Epithelial cell of proximal tubule (primary cell): ENCODE measurements around the gene FILIP1. TPM values are rescaled to one million over a fixed set of nuclear protein-coding genes. Genes with fewer than 3 reads are reported as not detected.

Experiments used
- DNase-seq: peaks from one replicate; pipeline ENCODE4 v3.0.0-alpha.2; 2011; ENCODE audit warnings: low read depth
- H3K4me3 ChIP-seq: 2 replicates; pipeline ENCODE4 v1.5.1; 2011; ENCODE audit warnings: low read depth, mild to moderate bottlenecking, low read length
- CTCF ChIP-seq: conservative IDR thresholded peaks from 2 replicates; pipeline ENCODE4 v1.5.1; 2012; ENCODE audit warnings: low read depth, mild to moderate bottlenecking, low read length
- total RNA-seq: library from RNA; depleted of rRNA; stranded (reverse); fragments of >200 nt; gene quantifications from 2 replicates; pipeline ENCODE4 v1.2.3, GENCODE V29; 2015

Gene FILIP1
- total RNA-seq, 1 donor from 2014 or later: under 0.01 TPM

DNA sequence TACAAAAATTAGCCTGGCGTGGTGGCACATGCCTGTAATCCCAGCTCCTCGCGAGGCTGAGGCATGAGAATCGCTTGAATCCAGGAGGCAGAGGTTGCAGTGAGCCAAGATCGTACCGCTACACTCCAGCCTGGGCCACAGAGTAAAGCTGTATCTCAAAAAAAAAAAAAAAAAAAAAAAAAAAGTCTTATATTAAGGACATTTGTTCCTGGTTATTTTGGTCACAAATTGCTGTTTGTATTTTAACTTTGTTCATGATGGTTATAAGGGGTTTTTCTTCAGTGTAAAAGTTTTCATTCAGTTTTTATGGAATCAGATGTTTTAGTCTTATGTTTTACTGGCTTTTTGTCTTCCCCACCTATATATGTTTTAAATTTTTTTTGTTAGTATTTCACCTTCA, 13.9 kb downstream of the FILIP1 start:
- DNase-seq: no peak
- no peak for TF ChIP-seq CTCF
- H3K4me3 ChIP-seq: no peak overlapping the region

DNA sequence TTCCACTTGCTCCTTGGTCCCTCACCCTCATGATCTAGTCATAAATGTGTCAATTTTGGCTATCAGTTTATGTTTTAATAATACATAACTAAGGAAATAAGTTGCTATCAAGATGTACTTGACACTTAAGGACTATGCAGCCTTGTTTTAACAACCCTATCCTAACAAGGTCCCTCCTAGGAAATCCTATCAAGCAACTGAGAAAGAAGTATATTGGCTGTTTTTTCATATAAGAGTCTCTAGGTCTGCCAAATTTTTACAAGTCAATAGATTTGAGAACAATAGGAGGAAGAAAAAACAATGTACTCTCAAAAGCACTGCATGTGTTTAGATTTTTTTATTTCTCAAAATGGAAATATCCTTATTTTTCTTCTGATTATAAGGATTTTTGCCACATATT, 14.7 kb downstream of the FILIP1 start:
- no peak for TF ChIP-seq CTCF
- no peak for DNase-seq
- H3K4me3 ChIP-seq: no peak overlapping the region

- no peak for DNase-seq
- H3K4me3 ChIP-seq: no peak overlapping the region
- no peak for TF ChIP-seq CTCF
Measured at GRCh38 chr6:75472885-75473284, 20.7 kb downstream of the FILIP1 start.

DNA sequence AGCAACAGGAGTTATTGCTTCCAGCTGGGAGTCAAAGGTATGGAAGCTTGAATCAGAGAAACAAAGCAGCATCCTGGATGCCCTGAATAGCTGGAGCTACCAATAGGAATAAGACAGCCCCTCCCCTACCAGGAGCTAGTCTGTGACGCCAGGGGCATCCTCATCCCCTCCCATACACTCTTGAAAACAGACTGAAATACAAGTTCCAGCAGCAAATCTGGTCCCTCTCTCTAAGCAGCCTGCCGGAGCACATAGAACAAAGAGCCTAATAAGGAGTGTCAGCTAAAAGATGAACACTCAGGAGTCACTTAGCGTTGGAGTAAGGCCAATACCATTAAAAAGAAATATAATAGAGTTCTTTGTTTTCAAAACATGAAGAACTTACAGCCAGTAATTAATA, 25.6 kb downstream of the FILIP1 start:
- H3K4me3 ChIP-seq: no peak overlapping the region
- no peak for DNase-seq
- TF ChIP-seq CTCF: no peak

- TF ChIP-seq CTCF: no peak
- DNase-seq: no peak
- no peak overlapping the region for H3K4me3 ChIP-seq
Measured at GRCh38 chr6:75467284-75467683, 26.3 kb downstream of the FILIP1 start.

DNA sequence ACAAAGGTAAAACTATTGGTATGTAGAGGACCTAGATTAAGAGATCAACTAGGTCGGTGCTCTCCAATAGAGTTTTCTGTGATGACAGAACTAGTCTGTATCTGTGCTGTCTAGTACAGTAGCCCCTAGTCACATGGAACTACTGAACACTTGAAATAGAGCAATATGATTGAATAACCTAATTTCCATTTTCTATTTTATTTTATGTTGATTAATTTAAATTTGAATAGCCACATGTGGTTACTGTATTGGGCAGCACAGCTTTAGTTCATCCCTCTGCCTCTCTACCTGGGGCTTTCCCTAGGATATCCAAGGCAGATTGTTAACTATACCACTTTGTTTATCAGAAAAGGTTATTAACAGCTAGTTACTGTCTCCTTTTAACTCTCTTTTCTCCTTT, 27.0 kb downstream of the FILIP1 start:
- no peak for TF ChIP-seq CTCF
- no peak for DNase-seq
- H3K4me3 ChIP-seq: no peak overlapping the region

DNA sequence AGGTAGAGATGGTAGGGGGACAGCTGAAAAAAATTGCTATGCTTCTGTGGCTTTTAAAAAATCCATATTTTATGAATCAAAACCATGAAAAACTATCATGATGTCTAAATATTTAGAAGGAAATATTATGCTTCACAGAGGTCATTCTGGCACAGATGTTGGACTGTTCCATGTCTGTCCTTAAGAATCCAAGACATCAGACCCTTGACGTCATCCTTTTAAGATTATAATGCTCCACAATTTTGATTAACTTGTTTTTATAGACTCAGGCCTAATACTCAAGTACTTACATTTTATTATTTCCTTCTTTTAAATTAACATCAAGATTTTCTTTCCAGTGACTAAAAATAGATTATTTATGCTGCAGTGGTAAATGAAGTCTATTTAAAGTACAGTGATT, 29.7 kb downstream of the FILIP1 start:
- DNase-seq: no peak
- TF ChIP-seq CTCF: no peak
- H3K4me3 ChIP-seq: no peak overlapping the region
